NCI-H446 (cell line): ENCODE data around the gene RARS2.
"Not testable (repeated sequence)": the region's sequence is repeated elsewhere in the genome, so short reads cannot be mapped to it uniquely, and the experiment has no call there.

Source experiments
- DNase-seq, 2 experiments: peaks; one replicate each; lab custom pipeline; 2025; lab: John Stamatoyannopoulos, UW

The RARS2 gene

GRCh38 chr6:87589693-87590416 lies at the start of gene RARS2, which contains the start of gene ORC3:
Gene RARS2, minus strand, starts transcription at chr6:87589987. Its CDS starts 30 bp downstream, at chr6:87589957.
Gene ORC3, plus strand, starts transcription at chr6:87590135. Its CDS starts 34 bp downstream, at chr6:87590169.
- peak; percentile 75 to 91 for DNase-seq

GRCh38 chr6:87639373-87639772 lies 49.6 kb upstream of the RARS2 start:
- no peak for DNase-seq

- no peak for DNase-seq
Observed at GRCh38 chr6:87637106-87637505, 47.3 kb upstream of the RARS2 start.

DNA sequence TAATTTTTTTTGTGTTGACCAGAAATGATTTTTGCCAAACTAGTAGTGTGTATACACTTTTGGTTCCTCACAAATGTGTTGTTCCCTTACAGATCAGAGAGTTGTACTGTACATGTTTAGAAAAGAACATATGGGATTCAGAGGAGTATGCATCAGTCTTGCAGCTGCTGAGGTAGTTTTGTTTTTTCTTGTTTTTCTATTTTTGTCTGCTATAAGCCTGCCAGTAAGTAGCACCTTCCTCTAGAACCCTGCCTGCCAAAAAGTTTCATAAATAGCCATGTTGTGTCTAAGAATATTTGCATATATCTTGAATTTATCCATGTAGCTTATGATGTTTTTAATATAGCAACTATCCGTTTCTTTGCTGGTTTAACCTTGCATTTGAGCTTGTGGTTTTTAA lies 46.5 kb upstream of the RARS2 start:
- DNase-seq = no peak

GRCh38 chr6:87633851-87634250 lies 44.1 kb upstream of the RARS2 start:
- DNase-seq = no peak

DNA sequence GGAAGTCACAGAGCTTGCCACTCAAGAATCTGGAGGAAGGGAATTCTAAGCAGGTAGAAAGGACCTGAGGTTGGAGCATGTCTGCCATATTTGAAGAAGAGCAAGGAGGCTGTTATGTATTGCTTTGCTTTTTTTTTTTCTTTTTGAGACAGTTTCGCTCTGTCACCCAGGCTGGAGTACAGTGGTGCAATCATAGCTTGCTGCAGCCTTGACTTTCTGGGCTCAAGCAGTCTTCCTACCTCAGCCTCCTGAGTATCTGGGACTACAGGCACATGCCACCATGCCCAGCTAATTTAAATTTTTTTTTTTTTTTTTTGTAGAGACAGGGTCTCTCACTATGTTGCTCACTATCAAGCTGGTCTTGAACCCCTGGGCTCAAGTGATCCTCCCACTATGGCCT lies 41.0 kb upstream of the RARS2 start:
- DNase-seq = no peak

GRCh38 chr6:87628881-87629280 lies 39.1 kb upstream of the RARS2 start:
- no peak for DNase-seq

GRCh38 chr6:87628424-87628823 lies 38.6 kb upstream of the RARS2 start:
- no peak for DNase-seq

GRCh38 chr6:87623248-87623647 lies 33.5 kb upstream of the RARS2 start:
- DNase-seq = no peak

DNA sequence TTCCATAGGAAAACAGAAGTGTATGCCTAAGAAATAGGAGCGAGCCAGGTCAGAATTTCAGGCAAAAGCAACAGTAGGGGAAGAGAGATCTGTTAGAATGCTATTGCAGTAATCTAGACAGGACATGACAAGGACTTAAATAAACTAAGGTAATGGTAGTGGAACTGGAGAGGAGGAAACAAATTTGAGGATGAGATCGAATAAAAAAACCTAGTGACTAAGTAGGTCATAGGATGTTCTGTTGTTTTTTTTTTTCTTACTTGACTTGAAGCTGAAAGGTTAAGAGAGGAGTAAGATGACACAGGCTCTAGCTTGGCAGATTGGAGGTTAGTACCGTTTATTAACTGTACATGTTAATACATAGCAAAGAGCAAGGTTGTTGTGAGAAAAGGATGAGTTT lies 28.7 kb upstream of the RARS2 start:
- no peak for DNase-seq

GRCh38 chr6:87617405-87617804 lies 27.6 kb upstream of the RARS2 start:
- DNase-seq = no peak

GRCh38 chr6:87613018-87613417 lies 23.2 kb upstream of the RARS2 start:
- DNase-seq = not testable (repeated sequence)

- DNase-seq = no peak
Observed at GRCh38 chr6:87608802-87609201, 19.0 kb upstream of the RARS2 start.

- DNase-seq = no peak
Observed at GRCh38 chr6:87606199-87606598, 16.4 kb upstream of the RARS2 start.

DNA sequence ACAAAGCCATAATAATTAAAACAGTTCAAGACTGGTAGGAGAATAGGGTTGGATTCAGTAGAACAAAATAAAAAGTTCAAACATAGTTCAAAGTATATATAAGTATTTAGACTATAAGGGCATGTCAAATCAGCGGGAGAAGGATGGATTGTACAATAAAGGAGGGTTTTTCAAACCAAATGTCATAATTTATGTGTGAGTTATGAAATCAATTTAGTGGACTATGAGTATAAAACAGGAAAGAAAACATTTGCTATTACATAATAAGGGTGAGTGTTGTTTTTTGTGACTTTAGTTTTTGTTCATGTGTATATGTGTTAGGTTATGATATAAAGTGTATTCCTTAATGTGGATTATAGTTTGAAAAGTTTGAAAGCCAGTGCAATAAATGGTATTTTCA lies 10.8 kb upstream of the RARS2 start:
- DNase-seq = no peak

DNA sequence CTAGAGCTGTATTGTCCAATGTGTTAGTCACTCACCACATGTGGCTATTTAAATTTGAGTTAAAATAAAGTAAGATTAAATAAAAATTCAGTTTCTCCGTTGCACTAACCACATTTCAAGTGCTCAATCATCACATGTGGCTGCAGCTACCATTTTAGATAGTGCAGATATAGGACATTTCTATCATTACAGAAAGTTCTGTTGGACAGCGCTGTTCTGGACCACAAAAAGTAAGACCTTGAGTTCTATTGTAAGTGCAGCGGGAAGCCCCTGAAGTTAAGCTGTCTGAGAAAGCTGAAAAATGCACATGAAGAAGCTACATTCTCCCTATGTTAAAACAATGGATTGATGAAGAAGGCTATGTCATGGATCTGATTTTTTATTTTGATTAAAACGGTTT lies 1.2 kb upstream of the RARS2 start:
- no peak for DNase-seq

DNA sequence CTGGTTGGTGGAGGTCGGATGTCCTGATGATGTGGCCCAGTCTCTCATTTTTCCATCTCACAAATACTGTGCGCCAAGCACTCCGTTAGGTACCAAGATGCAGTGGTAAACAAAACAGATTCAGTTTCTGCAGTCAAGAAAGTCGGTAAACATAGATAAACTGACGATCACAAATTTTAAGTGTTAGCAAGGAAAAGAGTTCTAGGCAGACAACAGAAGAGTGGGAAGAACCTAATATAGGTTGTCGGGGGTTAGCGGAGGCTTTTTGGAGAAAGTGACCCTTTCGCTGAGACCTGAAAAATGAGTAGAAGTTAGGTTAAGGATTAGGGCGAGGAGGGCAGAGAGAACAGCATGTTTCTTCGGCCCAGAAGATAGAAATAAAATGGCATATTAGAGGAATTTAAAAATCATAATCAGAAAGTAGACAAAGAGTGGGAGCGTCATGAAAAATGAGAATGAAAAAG lies 662 bp upstream of the RARS2 start:
- DNase-seq = no peak

DNA sequence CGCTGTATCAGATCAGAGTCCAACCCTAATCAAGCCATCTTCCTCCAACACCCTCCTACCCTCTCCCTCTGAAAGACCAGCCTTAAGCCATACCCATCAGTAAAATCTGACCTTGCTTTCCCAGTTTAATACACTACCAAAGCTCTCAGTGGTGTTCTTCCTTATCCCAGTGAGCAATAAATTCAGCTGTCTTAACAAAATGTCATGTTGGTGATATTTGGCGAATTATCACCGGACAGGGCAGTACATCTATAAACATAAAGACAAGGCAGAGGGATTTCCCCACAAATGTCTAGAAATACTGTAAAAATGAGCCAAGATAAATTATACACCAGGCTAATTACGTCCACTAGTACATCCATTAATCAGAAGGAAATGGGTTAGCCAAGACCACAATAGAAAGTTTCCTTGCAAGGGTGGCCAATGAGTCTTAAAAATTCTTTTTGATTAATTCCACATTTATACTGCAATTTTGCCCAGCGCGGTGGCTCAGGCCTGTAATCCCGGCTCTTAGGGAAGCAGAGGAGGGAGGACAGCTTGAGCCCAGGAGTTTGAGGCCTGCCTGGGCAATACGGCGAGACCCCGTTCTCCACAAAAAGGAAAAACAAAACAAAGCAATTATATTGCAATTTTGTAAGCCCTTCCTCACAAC lies 905 bp downstream of the RARS2 start:
- no peak for DNase-seq

- DNase-seq = no peak
Observed at GRCh38 chr6:87586371-87587077, 3.3 kb downstream of the RARS2 start.

DNA sequence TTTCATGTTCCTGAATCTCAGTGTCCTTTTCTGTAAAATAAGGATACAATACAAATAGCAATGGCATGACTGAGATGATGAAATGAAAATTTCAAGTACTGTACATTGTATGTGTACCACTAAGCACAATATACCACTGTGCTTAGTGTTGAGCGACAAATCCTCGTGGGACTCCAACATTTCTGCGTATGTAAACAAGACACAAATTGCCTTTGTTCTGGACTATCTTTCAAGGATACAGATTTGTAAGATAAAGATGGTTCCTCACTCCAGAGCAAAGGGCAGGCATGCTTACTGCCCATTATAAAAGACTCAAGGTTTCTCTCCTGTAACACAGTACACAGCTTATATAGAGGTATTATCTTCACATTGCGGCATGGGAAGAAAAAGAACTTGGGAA lies 6.0 kb downstream of the RARS2 start:
- no peak for DNase-seq

GRCh38 chr6:87575423-87575822 lies 14.4 kb downstream of the RARS2 start:
- no peak for DNase-seq

GRCh38 chr6:87574237-87574804 lies 15.5 kb downstream of the RARS2 start:
- no peak for DNase-seq
